Duodenal mucosa (tissue), 2 donors: ENCODE data around the gene SMYD4.

Experiments
- H3K27ac ChIP-seq: one replicate; pipeline ENCODE4 v1.7.0; 2013; ENCODE audit warnings: low read depth, low read length
- H3K27me3 ChIP-seq, 2 donors: one replicate each; pipeline ENCODE4 v1.7.0; 2013; ENCODE audit warnings: low read length in 2 of 2, control low read depth in 1 of 2; ENCODE audit not compliant: insufficient read depth in 2 of 2, control insufficient read depth in 1 of 2
- H3K36me3 ChIP-seq, 2 donors: one replicate each; pipeline ENCODE4 v1.7.0; 2013; ENCODE audit warnings: low read length in 2 of 2, control low read depth in 1 of 2; ENCODE audit not compliant: insufficient read depth in 2 of 2, control insufficient read depth in 1 of 2
- H3K4me1 ChIP-seq, 2 donors: one replicate each; pipeline ENCODE4 v1.7.0; 2013; ENCODE audit warnings: low read length in 2 of 2, control low read depth in 1 of 2; ENCODE audit not compliant: insufficient read depth in 2 of 2, control insufficient read depth in 1 of 2
- H3K4me3 ChIP-seq, 2 donors: one replicate each; pipeline ENCODE4 v1.7.0; 2013; ENCODE audit warnings: low read length in 2 of 2, low read depth in 1 of 2
- H3K9ac ChIP-seq, 2 donors: one replicate each; pipeline ENCODE4 v1.7.0; 2013; ENCODE audit warnings: low read length in 2 of 2, low read depth in 1 of 2
- H3K9me3 ChIP-seq, 2 donors: one replicate each; pipeline ENCODE4 v1.7.0; 2013; ENCODE audit warnings: low read length in 2 of 2, control low read depth in 1 of 2; ENCODE audit not compliant: control insufficient read depth in 1 of 2

The SMYD4 gene

GRCh38 chr17:1829592-1830257, at the start of gene SMYD4, which contains the start of gene RPA1:
Gene SMYD4, minus strand, starts transcription at chr17:1829902. Its CDS starts 1,908 bp downstream, at chr17:1827994.
Gene RPA1, plus strand, starts transcription at chr17:1830005. Its CDS starts 89 bp downstream, at chr17:1830094.
- Histone ChIP-seq H3K4me1 (peaks cover 17 to 21% of the 10 kb centered on the region in 2 donors), H3K27me3 (no peaks in the 10 kb centered on the region), H3K4me3 (peak within 1 kb of the TSS; percentile 83 to 93), H3K36me3 (peaks cover 8 to 14% of the 10 kb centered on the region in 2 donors), H3K9me3 (no peaks in the 10 kb centered on the region), H3K9ac (peak within 1 kb of the TSS; percentile 61 to 86), H3K27ac (peak within 1 kb of the TSS; percentile 84)

DNA sequence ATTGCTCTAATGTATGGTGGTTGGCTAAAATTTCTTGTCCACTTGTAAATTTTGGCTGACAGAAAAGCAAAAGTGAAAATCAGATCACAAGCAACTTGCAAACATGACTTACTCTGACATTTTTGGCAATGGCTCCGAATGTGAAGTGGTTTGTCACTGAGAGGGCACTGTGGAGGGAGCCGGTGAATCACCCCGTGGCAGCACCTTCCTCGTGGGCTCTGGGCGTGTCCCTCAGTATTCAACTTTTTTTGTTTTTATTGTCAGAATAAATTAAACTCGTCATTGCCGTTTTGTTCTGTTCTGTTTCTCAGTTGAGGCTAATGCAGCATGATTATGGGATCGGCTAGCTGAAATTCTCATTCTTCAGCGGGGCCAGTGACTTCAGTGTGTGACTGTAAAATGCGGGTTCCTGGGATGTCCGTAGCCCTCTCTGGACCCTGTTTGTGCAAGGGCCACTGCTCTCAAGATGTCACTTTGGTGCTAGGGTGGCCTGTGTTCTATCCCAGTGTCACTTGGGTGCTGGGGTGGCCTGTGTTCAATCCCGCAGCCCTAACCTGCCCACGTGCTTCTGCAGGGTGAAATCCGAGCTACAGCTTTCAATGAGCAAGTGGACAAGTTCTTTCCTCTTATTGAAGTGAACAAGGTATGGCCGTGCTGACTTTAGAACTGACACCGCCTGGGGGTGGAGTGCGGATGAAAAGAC, 48.9 kb upstream of the SMYD4 start:
- Histone ChIP-seq H3K4me3 (no peak overlapping the region), H3K27me3 (no peaks in the 10 kb centered on the region), H3K27ac (no peak overlapping the region), H3K9ac (no peak overlapping the region), H3K9me3 (no peaks in the 10 kb centered on the region), H3K4me1 (no peaks in the 10 kb centered on the region), H3K36me3 (peaks cover 33 to 77% of the 10 kb centered on the region in 2 donors)

DNA sequence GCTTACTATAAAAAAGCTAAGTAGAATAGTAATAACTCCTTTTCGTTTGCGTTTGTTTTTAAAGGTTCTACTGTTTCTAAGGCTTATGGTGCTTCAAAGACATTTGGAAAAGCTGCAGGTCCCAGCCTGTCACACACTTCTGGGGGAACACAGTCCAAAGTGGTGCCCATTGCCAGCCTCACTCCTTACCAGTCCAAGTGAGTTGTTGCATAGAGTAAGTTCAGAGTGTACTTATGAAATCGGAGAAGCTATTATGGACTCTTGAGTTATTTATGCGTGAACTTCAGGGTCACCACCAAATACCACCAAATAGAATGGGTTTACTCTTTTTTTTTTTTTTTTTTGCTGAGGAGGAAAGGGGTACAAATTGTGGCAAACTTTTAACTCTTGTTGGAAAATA, 45.9 kb upstream of the SMYD4 start:
- Histone ChIP-seq H3K9me3 (no peaks in the 10 kb centered on the region), H3K4me3 (no peak overlapping the region), H3K27ac (no peak overlapping the region), H3K4me1 (no peaks in the 10 kb centered on the region), H3K27me3 (no peaks in the 10 kb centered on the region), H3K36me3 (peaks cover 27 to 75% of the 10 kb centered on the region in 2 donors), H3K9ac (no peak overlapping the region)

DNA sequence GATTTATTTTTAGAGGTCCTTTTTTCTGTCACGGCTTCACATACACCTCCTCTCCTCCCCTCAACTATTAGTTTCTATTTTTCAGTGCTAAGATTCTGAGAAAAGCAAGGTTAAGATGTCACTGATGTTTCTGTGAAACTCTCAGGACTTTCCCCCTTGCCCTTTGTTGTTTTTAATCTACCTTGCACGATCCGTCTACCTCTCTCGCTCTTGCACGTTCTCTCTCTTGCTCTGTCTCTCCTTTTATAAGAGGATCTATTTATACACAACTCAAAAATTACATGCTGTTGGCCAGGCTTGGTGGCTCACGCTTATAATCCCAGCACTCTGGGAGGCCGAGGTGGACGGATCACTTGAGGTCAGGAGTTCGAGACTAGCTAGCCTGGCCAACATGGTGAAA, 43.7 kb upstream of the SMYD4 start:
- Histone ChIP-seq H3K9ac (no peak overlapping the region), H3K27me3 (no peaks in the 10 kb centered on the region), H3K4me3 (no peak overlapping the region), H3K4me1 (peaks cover 0 to 4% of the 10 kb centered on the region in 2 donors), H3K36me3 (peaks cover 12 to 57% of the 10 kb centered on the region in 2 donors), H3K9me3 (no peaks in the 10 kb centered on the region), H3K27ac (no peak overlapping the region)

DNA sequence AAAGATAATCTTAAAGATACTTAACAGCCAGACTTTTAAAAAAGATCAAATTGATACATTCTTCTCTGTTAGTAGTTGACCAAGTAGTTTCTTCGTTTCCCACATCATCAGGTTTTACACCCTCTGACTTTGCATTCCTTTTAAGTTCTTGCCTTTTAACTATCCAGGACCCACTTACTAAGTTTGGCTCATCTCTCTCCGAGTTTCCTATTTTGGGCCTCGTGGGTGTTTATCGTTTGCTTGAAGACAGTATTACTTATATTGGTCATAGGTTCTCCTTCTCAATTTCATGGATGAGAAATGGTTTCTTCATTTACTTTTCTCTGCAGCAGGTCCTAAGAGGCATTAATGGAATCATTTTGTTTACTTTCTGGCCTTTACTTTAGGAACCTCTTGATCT, 43.3 kb upstream of the SMYD4 start:
- Histone ChIP-seq H3K9ac (no peak overlapping the region), H3K4me3 (no peak overlapping the region), H3K27me3 (no peaks in the 10 kb centered on the region), H3K27ac (no peak overlapping the region), H3K36me3 (peaks cover 11 to 56% of the 10 kb centered on the region in 2 donors), H3K4me1 (peaks cover 0 to 4% of the 10 kb centered on the region in 2 donors), H3K9me3 (no peaks in the 10 kb centered on the region)

DNA sequence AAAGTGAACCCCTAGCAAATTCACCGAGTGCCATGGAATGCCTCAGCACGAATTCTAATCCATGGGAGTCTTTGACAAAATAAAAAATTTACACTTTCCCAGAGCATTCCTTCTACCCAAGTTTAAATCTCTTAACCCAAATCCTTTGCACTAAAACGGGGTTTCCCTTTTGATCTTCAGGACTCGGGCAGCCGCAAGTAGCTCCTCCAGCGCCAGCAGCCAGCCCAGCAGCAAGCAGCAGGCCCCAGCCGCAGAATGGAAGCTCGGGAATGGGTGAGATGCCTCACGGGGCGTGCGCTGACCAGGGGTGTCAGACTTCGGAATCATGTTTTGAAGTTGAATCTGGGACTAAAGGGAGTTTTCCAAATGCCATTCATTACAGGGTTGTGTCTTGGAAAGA, 42.6 kb upstream of the SMYD4 start:
- Histone ChIP-seq H3K36me3 (peaks cover 11 to 49% of the 10 kb centered on the region in 2 donors), H3K9ac (no peak overlapping the region), H3K27me3 (no peaks in the 10 kb centered on the region), H3K4me1 (peaks cover 0 to 4% of the 10 kb centered on the region in 2 donors), H3K4me3 (no peak overlapping the region), H3K27ac (no peak overlapping the region), H3K9me3 (no peaks in the 10 kb centered on the region)

GRCh38 chr17:1871756-1872155, 42.1 kb upstream of the SMYD4 start:
- Histone ChIP-seq H3K36me3 (peaks cover 8 to 44% of the 10 kb centered on the region in 2 donors), H3K9ac (no peak overlapping the region), H3K4me1 (peaks cover 0 to 4% of the 10 kb centered on the region in 2 donors), H3K9me3 (no peaks in the 10 kb centered on the region), H3K4me3 (no peak overlapping the region), H3K27ac (no peak overlapping the region), H3K27me3 (no peaks in the 10 kb centered on the region)

GRCh38 chr17:1870592-1870991, 40.9 kb upstream of the SMYD4 start:
- Histone ChIP-seq H3K9ac (no peak overlapping the region), H3K9me3 (no peaks in the 10 kb centered on the region), H3K36me3 (peaks cover 8 to 35% of the 10 kb centered on the region in 2 donors), H3K27ac (no peak overlapping the region), H3K4me3 (no peak overlapping the region), H3K4me1 (peaks cover 0 to 4% of the 10 kb centered on the region in 2 donors), H3K27me3 (no peaks in the 10 kb centered on the region)

GRCh38 chr17:1868090-1868489, 38.4 kb upstream of the SMYD4 start:
- H3K4me1 ChIP-seq: peaks cover 0 to 4% of the 10 kb centered on the region in 2 donors
- H3K27me3 ChIP-seq: no peaks in the 10 kb centered on the region
- no peak overlapping the region for H3K4me3 ChIP-seq
- no peak overlapping the region for H3K9ac ChIP-seq
- H3K27ac ChIP-seq: no peak overlapping the region
- peaks cover 0 to 18% of the 10 kb centered on the region in 2 donors for H3K36me3 ChIP-seq
- H3K9me3 ChIP-seq: no peaks in the 10 kb centered on the region

- Histone ChIP-seq H3K4me1 (peaks cover 0 to 4% of the 10 kb centered on the region in 2 donors), H3K36me3 (peaks cover 0 to 17% of the 10 kb centered on the region in 2 donors), H3K27ac (no peak overlapping the region), H3K9ac (no peak overlapping the region), H3K27me3 (no peaks in the 10 kb centered on the region), H3K4me3 (no peak overlapping the region), H3K9me3 (no peaks in the 10 kb centered on the region)
Measured at GRCh38 chr17:1867307-1867706, 37.6 kb upstream of the SMYD4 start.
